ENCODE results near the gene C6orf47. TPM values are rescaled to one million over a fixed set of nuclear protein-coding genes. Genes with fewer than 3 reads are reported as not detected.

C6orf47 gene
- total and polyA plus RNA-seq, 10 of the 15 experiments (the other 5 are each of a cell fraction or from before 2014, with no cell fraction given) = 0.16 to 20.4 (median 17.3) TPM; not detected in 1

- Histone ChIP-seq H3K27ac (ENCODE audit: control insufficient read depth, insufficient read depth) (no peak overlapping the region), H3K4me3 (no peak overlapping the region), H3K27me3 (replicated peaks in 1 of 2; ENCODE audit: control insufficient read depth in 2 of 2, insufficient read depth in 2 of 2, low read length in 1 of 2) (no peaks in the 10 kb centered on the region), H3K9ac (ENCODE audit: control insufficient read depth, insufficient read depth, low read length) (no peak overlapping the region), H3K4me1 (ENCODE audit: control insufficient read depth, insufficient read depth, low read length) (no peaks in the 10 kb centered on the region), H3K4me2 (ENCODE audit: control insufficient read depth, insufficient read depth) (no peak overlapping the region), H3K79me2 (ENCODE audit: control insufficient read depth, insufficient read depth, low read length) (no peaks in the 10 kb centered on the region), H4K20me1 (ENCODE audit: control insufficient read depth, insufficient read depth) (no peaks in the 10 kb centered on the region), H3K36me3 (ENCODE audit: control insufficient read depth in 2 of 2, insufficient read depth in 2 of 2, low read length in 1 of 2) (peaks cover 15 to 41% of the 10 kb centered on the region in 2 experiments), H2AFZ (ENCODE audit: control insufficient read depth, low read depth, low read length) (no peak overlapping the region), H3K9me3 (replicated peaks; ENCODE audit: control insufficient read depth, insufficient read depth, low read length) (no peaks in the 10 kb centered on the region)
- TF ChIP-seq MEF2A (IDR thresholded peaks at IDR 0.05; ENCODE audit: insufficient read depth, low read depth, low read length) = no peak
- TF ChIP-seq MXI1 (IDR thresholded peaks at IDR 0.05; ENCODE audit: low read depth, low read length) = no peak
- TF ChIP-seq TAF1 (IDR thresholded peaks at IDR 0.05; ENCODE audit: borderline replicate concordance, low read depth, low read length) = no peak
- TF ChIP-seq ZNF622 (IDR thresholded peaks at IDR 0.05) = no peak
- no peak for TF ChIP-seq IKZF2 (IDR thresholded peaks at IDR 0.05)
- no peak for TF ChIP-seq ATF2 (IDR thresholded peaks at IDR 0.05; ENCODE audit: low read length)
- TF ChIP-seq POLR2AphosphoS5 (IDR thresholded peaks at IDR 0.05; ENCODE audit: low read length) = no peak
- TF ChIP-seq RUNX3 (IDR thresholded peaks at IDR 0.05; ENCODE audit: low read length) = no peak
- no peak for TF ChIP-seq EP300 (IDR thresholded peaks at IDR 0.05; ENCODE audit: borderline replicate concordance in 1 of 2, control insufficient read depth in 1 of 2, low read depth in 2 of 2, low read length in 2 of 2)
- TF ChIP-seq, protein P1, sequence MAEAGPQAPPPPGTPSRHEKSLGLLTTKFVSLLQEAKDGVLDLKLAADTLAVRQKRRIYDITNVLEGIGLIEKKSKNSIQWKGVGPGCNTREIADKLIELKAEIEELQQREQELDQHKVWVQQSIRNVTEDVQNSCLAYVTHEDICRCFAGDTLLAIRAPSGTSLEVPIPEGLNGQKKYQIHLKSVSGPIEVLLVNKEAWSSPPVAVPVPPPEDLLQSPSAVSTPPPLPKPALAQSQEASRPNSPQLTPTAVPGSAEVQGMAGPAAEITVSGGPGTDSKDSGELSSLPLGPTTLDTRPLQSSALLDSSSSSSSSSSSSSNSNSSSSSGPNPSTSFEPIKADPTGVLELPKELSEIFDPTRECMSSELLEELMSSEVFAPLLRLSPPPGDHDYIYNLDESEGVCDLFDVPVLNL (IDR thresholded peaks at IDR 0.05; ENCODE audit: low read depth, low read length) = no peak
- no peak for TF ChIP-seq SPI1 (IDR thresholded peaks at IDR 0.05; ENCODE audit: borderline replicate concordance, insufficient read depth, low read depth, low read length)
- TF ChIP-seq HDGF (IDR thresholded peaks at IDR 0.05) = no peak
- no peak for TF ChIP-seq NRF1 (conservative IDR thresholded peaks at IDR 0.05; ENCODE audit: low read depth, low read length)
- TF ChIP-seq, protein P2, sequence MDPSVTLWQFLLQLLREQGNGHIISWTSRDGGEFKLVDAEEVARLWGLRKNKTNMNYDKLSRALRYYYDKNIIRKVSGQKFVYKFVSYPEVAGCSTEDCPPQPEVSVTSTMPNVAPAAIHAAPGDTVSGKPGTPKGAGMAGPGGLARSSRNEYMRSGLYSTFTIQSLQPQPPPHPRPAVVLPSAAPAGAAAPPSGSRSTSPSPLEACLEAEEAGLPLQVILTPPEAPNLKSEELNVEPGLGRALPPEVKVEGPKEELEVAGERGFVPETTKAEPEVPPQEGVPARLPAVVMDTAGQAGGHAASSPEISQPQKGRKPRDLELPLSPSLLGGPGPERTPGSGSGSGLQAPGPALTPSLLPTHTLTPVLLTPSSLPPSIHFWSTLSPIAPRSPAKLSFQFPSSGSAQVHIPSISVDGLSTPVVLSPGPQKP (IDR thresholded peaks at IDR 0.05; ENCODE audit: low read depth, low read length) = no peak
- no peak for TF ChIP-seq YBX1 (IDR thresholded peaks at IDR 0.05)
- no peak for TF ChIP-seq SP1 (IDR thresholded peaks at IDR 0.05; ENCODE audit: low read depth, low read length)
- ChIA-PET RAD21 (ENCODE audit: unreplicated experiment) (interaction anchor here (1.1 kb wide), 1 partner anchor 68 kb away, joined by 3 read pairs; no protein-coding TSS in a partner anchor), SMC1A (ENCODE audit: uncharacterized antibody, unreplicated experiment) (interaction anchor here (0.7 to 0.8 kb wide), 3 partner anchors 11 to 173 kb away, joined by 3 to 4 read pairs (median 3); no protein-coding TSS in a partner anchor), CTCF (interaction anchor here (0.7 to 2.3 kb wide), 3 partner anchors 15 to 139 kb away, joined by 4 to 7 read pairs (median 5); no protein-coding TSS in a partner anchor), POLR2A (interaction anchor here (0.5 to 0.8 kb wide), 3 partner anchors 28 to 140 kb away, joined by 3 to 7 read pairs (median 3); no protein-coding TSS in a partner anchor)
- BruUV-seq (replicated peaks) = no TSS peak
- DNase-seq (ENCODE audit: low read depth, low spot score) (no peak), ATAC-seq (no peak), FAIRE-seq (no peak)
- intact Hi-C loops (cut with micrococcal nuclease; ENCODE audit: unreplicated experiment) = no loop called here
- in situ Hi-C loops (cut with MboI) = no loop called here
- 76% methylated on average over 10 of the region's 10 CpGs for WGBS (ENCODE audit: insufficient coverage, insufficient replicate concordance, low lambda C conversion rate, missing lambda C conversion rate)
Measured at GRCh38 chr6:31690231-31691077, 29.9 kb upstream of the C6orf47 start.
